UCSD-AML1 (cell line): Measurements from ENCODE around the gene DQX1.
A peak's percentile ranks its signal among the peaks of the same experiment; 100 is the strongest.

ENCODE experiments used
- DNase-seq: peaks from one replicate; lab custom pipeline; 2025; ENCODE audit not compliant: unreplicated experiment; lab: John Stamatoyannopoulos, UW

Gene DQX1

DNA sequence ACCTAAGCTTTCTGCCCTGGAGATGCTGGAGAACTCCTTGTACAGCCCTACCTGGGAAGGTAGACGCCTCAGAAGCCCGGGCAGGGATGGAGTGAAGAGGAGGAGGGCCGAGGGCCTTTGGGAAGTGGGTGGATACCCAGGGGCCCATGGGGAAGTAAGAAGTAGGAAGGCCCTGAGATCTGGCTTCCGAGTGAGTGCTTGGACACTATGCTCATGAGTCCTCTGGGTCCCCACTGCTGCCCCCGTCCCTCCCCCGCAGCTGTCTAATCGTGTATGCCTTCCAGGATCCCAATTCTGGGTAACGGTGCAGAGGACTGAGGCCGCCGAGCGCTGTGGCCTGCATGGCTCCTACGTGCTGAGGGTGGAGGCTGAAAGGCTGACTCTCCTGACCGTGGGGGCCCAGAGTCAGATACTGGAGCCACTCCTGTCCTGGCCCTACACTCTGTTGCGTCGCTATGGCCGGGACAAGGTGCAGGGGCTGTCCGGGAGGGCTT lies 29.6 kb upstream of the DQX1 start:
- no peak for DNase-seq

DNA sequence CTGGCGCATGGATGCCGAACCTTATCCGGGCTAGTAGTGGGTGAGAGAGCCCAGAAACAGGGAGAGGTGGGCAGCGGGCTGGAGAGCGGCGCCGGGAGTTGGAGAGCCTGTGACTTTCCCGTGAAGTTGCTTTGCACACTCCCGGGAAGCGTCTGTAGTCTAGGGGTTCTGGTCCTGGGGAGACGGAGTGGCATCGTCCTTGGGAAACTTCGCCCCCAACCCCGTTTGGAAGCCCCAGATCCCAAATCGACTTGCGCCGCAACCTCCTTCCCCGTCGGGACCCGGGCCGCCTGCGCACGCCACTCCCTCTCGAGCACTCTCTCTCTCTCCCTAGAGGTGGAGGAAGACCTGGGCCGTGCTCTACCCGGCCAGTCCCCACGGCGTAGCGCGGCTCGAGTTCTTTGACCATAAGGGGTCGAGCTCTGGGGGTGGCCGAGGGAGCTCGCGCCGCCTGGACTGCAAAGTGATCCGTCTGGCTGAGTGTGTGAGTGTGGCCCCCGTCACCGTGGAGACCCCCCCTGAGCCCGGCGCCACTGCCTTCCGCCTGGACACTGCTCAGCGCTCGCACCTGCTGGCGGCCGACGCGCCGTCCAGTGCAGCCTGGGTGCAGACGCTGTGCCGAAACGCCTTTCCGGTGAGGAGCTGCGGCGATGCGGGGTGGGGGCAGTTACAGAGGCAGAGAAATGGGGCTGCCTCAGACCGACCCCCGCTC lies 28.9 kb upstream of the DQX1 start:
- no peak for DNase-seq

DNA sequence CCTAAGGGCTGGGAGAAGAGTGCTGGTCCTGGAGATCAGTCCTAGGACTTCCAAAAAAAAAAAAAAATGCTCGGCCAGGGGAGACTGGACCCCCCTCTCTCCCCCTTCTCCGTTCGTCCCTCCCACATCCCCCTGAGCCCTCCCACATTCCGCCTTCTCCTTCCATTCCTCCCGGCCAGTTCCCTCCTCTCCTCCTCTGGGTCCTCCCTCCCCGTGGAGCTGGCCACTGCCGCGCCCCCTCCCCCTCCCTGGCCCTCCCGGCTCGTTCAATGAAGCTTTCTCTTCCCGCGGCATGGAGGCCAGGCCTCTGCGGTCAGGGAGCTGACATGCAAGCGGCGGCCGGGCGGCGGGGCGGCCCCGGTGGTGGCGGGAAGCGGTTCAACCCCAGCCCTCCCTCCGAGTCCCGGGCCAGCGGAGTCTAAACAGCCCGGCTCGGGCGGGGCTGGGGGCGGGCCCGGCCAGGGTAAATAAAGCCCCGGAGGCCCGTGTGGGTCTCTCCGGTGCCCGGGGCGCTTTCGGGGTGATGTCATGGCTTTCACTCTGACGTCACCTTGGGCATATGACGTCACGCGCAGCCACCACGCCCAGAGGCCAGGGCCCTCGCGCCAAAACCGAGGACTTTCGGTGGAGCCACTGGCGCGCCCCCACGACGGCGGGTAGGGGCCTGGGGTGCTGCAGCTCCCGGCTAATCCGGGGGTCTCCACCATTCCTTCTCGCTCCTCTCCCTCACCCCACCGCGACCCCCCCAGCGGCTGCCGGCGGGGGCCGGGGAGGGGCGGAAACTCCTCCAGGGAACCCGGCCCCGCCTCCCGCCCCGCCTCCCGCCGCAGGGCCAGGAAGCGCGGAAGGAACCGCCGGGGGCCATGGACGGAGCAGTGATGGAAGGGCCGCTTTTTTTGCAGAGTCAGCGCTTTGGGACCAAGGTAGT lies 28.1 kb upstream of the DQX1 start, which contains the start of the genes DOK1 and LOXL3:
Gene DOK1 (plus strand): TSS at position 829 of the 928 bp plus-strand sequence. CDS start 35 bp downstream, at position 864.
Gene LOXL3 (minus strand): TSS at position 51 of the 928 bp plus-strand sequence. CDS start 1,308 bp downstream, outside the sequence.
- DNase-seq: peak; percentile 91

DNA sequence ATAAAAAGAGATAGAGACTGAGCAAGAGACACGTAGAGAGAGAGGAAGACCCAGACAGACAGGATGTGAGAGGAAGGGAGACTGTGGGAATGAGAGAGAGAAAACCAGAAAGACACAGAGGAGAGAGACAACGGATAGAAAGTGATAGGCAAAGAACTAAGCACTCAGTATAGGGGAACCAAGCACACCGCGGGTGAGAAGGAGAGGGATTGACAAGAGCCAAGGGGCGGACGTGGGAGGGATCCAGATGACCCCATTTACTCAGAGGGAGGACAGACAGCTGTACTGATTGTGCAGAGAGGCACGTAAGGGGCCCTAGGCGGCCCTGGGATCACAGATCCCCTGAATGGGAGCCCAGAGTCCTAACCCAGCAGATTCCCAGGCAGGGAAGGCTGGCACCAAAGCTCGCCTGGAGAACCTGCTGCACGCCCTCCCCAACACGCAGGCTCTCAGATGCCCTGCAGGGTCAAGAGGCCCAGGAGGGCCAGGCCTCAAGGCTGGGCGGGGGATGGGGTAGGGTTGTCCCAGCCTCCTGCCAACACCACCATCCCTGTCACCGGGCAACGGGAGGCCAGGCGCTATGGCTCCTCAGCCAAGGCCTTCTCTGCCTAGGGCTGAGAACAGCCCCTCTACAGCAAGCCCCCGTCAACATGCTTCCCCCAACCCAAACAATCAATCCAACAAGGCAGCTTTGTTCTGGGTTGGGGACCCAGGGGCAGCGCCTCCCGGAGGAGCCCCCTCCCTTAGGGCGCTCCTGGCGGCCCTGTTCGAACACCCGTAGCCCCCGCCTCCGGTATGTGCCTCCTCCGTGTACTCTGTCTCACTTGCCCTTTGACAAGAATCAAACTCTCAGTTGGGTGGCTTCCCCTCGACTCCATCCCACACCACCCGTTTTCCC lies 27.1 kb upstream of the DQX1 start:
- DNase-seq: no peak

DNA sequence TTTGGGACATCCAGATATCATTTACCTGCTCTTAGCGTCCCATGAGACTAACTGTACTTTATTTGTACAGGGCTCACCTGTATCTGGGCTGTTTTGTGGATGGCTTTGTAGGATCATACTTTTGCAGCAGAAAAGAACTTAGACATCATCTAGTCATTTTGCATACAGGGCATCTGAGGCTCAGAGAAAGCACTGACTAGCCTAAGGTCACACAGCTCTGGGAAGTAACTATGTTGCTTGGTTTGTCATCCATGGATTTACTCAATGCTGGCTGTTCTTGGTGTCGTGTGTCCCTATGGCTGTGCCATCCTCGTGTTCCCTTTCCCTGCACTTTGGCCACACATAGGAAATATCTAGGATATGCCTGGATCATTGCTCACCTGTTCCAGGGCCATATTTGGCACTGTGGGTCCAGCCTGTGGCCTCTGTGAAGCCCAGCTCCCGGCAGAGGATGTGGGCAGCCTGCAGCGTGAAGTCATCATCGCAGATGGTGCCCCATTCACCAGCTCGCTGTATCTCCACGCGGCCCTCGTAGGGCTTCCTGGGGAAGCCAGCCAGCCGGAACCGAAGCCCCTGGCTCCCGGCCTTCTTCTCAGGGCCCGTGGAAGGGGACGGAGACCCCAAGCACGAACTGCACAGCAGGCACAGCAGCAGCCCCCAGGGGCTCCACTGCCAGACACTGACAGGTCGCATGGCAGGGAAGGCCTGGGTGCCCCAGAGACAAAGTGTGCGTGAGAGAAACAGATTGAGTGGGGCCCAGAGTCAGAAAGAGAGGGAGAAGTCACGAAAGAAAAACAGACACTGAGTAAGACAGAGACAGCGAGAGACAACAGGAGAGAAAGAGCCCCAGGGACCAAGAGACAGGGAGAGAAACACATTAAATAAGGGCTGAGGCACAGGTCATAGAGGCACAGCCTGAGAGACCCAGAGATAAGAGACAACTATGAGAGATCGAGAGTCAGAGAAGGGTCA lies 26.2 kb upstream of the DQX1 start:
- DNase-seq: peak; percentile 73

DNA sequence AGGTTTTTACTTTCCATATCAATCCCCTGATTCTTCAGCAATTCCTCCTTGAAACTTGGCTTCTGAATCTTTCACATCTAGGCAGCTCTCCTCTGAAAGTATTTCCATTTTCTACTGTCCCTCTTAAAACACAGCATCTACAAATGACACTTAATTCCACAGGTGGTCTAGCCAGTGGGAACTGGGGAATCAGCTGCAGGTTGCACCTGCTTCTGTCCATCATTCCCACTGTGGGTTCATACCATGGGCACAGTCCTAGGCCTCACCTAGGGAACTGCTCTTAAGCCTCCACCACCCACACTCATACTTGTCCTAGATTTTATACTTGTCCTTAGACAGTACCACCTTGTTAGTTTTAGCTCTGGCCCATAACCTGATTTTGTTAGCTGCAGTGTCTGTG lies 25.5 kb upstream of the DQX1 start:
- DNase-seq: no peak

DNA sequence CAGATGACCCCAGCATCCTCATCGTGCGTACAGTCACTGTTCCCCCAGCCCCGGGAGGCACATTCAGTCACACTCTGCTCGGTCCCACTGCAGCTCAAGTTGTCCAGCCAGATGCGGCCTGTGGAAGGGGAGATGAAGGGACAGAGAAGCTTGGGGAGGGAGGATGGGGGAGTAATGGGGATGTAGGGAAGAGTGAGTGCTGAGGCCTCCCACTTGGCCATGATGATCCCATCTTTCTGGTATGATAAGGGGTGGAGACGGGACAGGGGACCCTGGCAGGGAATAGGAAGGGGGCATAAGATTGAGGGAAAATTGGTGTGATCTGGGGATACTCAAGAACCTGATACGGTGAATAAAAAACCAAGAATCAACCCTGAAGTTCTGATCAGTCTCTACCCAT lies 24.2 kb upstream of the DQX1 start:
- DNase-seq: no peak

DNA sequence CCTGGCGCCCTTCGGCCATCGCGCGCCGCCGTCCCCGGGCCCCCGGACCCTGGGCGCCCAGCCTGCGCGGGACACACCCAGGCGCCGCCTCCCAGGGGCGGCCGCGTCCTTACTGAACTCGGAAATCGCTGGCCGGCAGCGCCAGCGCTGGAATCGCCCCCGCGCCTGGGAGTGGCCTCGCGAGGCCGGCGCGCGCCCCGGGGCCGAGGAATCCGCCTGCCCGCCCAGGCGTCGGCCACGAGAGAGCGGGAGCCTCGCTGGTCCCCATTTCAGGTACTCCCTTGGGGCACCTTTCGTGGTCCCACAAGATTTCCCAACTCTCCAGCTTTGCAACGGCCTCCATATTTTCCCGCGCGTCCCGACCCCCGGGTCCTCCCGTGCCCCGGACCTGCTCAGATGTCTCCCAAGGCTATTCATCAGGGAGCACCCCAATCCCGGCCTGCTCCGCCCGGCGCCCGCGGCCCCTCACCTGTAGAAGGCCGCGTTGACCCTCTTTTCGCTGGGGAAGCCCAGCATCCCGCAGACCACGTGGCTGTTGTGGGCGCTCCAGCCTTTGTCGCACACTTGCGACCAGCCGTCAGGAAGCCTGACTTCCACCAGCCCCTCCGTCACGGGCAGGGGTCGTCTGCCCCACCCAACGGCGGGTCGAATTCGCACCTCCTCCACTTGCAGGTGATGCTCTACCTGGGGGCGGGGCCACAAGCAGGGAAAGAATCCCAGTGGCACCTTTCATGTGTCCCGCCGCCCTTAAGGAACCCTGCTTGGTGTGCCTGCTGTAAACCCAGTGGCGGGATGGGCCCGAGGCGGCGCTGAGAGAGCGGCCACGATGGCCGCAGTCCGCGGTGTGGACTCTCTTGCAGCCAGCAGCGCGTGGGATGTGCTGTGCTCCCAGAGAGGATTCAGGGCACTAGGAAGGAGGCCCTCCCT lies 23.1 kb upstream of the DQX1 start:
- DNase-seq: peak; percentile 69

DNA sequence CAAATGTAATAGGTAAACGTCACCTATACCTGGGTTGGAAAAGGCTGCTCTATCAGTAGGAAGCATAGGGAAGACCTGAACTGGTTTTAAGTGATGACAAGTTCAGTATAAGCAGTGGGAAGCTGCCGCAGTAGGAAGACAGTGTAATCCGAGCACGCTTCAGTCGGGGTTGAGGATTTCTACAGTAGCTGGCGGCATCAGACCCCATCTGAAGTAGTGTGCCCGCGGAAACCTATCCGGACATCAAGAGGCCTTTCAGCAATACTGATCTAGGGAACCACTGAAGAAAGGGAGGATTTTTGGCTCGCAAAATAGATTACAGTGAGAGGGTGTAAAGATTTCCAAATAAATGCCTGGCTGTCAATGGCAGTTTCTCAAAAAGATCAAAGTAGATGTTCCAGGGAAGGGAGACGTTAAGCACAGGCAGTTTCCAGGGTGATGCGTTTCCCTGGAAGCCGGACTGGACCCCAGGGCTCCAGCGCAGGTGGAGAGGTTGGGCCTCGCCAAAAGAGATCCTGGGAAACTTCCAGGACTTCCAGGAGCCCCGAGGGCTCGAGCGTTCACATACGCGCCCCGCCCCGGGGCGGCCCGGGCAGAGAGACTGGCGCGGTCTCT lies 22.4 kb upstream of the DQX1 start:
- no peak for DNase-seq

DNA sequence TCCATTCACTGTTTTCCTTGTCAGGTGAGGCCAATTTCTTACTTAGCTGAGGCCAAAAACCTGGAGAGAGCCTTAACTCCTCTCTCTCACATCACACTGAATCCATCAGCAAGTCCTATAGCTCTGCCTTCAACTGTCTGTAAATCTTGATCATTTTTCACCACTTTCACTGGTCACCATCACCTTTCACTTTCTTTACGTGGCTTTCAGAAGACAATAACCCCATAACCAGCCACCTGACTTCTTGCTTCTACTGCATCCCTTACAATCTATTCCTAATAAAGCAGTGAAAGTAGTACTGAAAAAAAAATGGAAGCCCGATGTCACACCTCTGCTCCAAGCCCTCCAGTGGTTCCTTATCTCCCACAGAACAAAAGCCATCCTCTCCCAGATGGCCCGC lies 20.0 kb upstream of the DQX1 start:
- DNase-seq: no peak

DNA sequence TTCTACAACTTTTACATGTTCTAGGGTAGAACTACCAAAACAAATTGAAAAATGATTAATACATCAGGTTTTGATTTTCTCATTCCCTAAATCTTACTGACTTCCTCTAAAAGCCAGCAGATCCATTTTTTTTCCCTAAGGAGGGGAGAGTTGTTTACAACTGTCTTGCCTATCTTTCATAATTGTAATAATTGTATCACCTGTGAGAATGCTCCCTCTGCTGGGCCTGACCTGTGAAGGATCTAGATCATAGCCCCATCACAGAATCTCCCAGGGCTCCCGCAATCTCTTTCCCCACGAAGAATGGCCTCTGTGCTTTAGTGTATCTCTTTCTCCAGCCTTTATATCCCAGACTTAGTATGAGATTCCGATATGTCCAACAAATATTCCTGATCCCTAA lies 18.6 kb upstream of the DQX1 start:
- no peak for DNase-seq

DNA sequence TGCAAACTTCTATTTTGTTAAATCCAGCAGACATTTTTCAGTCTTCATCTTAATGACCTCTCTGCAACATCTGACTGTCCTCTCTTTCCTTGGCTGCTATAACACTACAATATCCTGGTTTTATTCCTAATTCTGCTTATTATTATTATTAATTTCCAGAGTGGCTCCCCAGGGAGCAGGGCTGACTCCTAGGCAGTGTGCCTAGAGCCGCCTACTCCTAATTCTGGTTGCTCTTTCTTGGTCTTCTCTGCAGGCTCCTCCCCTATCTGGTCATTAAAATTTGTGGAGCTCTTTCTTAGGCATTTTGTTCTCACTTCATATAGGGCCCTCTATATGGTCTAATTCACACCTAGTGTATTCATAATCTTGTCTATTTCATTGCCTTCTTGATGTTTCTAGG lies 16.9 kb upstream of the DQX1 start:
- no peak for DNase-seq

DNA sequence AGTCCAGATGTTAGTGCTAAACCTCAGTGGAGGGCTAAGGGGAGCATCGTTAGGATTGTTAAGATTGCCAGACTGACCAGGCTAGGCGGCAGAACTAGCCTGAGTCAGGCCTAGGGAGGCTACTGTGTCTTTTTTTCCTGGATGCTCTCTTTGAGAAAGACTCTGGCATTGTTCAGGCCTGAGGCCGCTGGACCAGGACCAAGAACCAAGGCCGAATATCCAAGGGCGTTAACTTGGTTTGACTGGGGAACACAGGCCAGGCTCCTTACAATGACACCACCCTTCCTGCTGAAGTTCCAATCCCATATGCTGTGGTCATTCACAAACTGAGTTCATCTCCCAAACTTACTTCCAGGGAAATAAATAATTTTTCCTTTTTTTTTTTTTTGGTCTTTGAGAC lies 14.3 kb upstream of the DQX1 start:
- no peak for DNase-seq

DNA sequence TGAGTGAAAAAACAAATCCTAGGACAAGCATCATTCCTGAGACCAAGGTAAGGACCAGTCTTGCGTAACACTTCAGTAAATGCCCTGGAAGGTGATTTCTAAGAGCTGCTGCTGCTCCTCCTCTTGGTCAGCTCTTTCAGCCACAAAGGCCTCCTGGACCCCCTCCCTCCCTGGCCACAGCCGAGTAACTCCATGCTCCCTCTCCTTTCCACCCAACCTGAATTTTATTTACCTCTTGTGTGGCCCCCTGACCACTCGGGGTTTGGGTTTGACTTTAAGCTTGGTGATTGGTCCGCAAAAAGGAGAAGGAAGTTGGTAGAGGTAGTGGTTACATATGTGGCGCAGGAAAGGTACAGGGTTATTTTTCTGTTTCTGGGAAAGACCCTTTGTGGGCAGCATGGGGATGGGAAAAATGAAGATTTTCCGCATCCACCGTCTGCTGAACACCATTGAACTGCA lies 12.9 kb upstream of the DQX1 start:
- DNase-seq: peak; percentile 47

DNA sequence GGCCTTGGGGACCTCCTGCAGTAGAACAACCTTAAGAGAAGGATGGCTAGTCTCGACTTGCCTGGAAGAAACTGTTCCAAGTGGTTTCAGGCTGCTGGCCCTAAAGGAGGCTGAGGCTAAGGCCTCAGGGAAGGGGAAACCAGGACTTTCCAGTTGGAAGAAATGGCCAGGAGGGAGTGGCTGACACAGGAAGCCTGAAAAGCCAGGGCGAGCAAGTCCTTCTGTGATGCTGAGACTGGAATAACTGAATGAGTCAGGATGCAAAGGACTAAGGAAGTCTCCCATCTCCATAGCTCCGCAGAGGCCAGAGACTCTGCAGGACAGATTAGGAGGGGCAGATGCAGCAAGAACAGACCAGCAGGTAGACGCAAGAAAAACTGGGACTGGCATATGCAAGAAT lies 11.1 kb upstream of the DQX1 start:
- DNase-seq: no peak

DNA sequence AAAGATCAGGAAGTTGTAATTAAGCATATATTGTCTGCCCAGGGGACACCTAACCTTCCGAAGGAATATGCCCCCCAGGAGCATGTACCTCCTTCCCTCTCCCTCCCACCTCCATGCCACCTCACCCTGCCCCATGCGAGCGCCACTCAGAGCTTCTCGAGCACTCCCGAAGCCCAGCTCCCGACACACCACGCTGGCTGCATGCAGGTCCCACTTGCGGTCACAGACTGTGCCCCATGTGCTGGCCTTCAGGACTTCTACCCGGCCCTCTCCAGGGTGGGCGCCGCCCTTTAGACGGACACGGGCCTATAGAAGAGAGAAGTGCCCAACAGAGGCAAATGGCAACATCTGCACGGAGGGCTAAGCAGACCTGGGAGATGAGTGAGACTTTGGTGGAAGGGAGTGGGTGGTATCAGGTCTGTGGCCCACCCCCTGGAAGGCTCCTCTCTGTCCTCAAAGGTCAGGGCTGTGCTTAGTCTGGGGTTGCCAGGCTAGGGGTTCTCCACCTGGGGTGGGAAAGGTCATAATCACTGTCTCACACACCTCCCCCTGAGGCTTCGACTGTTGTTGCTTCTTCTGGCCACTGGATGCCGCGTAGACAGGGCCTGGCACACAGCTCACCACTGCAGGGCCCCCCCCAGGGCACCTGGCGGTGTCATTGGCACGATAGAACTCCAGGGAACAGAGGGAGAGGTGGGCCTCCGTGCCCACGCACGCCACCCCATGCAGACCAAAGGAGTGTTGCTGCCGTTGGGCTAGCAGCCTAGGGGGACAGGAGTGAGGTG lies 10.3 kb upstream of the DQX1 start:
- no peak for DNase-seq

DNA sequence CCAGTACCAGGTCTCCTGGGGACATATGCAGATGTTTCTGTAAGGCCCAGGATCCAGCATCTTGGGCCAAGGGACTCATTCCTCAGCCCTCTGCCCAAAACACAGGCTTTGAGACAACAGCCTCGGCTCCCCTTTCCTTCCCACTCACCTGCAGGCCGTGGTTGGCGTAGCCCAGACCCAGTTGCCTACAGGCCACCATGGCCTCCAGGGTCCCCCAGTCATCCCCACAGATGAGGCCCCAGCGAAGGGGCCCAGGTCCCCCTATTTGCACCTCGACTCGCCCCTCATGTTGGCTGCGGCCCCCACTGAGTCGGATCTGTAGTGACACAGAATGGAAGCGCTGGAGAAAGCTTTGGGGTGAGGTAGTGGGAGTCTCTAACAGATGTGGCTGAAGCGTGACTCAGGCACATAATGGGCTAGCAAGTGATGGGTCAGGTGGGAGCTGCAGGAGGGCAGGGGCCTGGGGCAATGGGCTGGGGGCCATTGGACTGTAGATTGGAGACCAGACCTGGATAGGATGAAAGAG lies 9.5 kb upstream of the DQX1 start:
- DNase-seq: no peak
